ENCODE measurements around the gene RPS15.

Gene RPS15

GRCh38 chr19:1396768-1397679 lies 41.2 kb upstream of the RPS15 start:
- H3K36me3 ChIP-seq (replicated peaks): peaks cover 45% of the 10 kb centered on the region
- in situ Hi-C loops (cut with MboI; ENCODE audit: low sequenced_read_pairs): no loop called here
- peaks cover 3% of the 10 kb centered on the region; the same call in 1 of the 2 replicates for H3K4me1 ChIP-seq

GRCh38 chr19:1397838-1398237 lies 40.4 kb upstream of the RPS15 start:
- in situ Hi-C loops (cut with MboI; ENCODE audit: low sequenced_read_pairs): no loop called here
- peaks cover 3% of the 10 kb centered on the region; the same call in 1 of the 2 replicates for H3K4me1 ChIP-seq
- DNase-seq (ENCODE audit: low spot score in 2 of 2): no peak
- H3K4me3 ChIP-seq: no peak overlapping the region
- H3K36me3 ChIP-seq (replicated peaks): peaks cover 36% of the 10 kb centered on the region
- H3K27me3 ChIP-seq (ENCODE audit: low read depth): no peaks in the 10 kb centered on the region
- H3K9me3 ChIP-seq: no peaks in the 10 kb centered on the region

More at GRCh38 chr19:1396768-1397679, 41.2 kb upstream of the RPS15 start:
- DNase-seq (ENCODE audit: low spot score in 2 of 2): no peak
- Histone ChIP-seq H3K9me3 (no peaks in the 10 kb centered on the region), H3K4me3 (no peak overlapping the region), H3K27me3 (ENCODE audit: low read depth) (no peaks in the 10 kb centered on the region)

- DNase-seq (ENCODE audit: low spot score in 2 of 2): no peak
- H3K9me3 ChIP-seq: no peaks in the 10 kb centered on the region
- in situ Hi-C loops (cut with MboI; ENCODE audit: low sequenced_read_pairs): no loop called here
- H3K4me1 ChIP-seq: peaks cover 3% of the 10 kb centered on the region; the same call in 1 of the 2 replicates
- H3K27me3 ChIP-seq (ENCODE audit: low read depth): no peaks in the 10 kb centered on the region
- peaks cover 29% of the 10 kb centered on the region for H3K36me3 ChIP-seq (replicated peaks)
- H3K4me3 ChIP-seq: no peak overlapping the region
These were observed 39.1 kb upstream of the RPS15 start for GRCh38 chr19:1399079-1399478.

DNA sequence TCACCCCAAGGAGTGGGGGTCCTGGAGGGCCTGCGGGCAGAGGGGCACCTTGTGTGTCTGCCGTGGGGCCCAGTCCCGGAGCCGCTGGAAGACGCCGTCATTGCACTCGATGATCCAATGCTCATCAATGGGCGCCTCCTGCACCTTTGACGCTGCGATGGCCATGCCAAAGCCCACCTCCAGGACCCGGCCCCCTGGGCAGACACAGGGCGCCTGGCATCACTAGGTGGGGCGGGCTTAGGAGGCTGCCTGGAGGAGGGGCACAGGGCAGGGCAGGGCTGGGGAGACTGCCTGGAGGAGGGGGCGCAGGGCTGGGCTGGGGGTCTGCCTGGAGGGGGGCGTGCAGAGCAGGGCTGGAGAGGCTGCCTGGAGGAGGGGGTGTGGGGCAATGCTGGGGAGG lies 38.5 kb upstream of the RPS15 start:
- no peaks in the 10 kb centered on the region for H3K27me3 ChIP-seq (ENCODE audit: low read depth)
- peaks cover 3% of the 10 kb centered on the region; the same call in 1 of the 2 replicates for H3K4me1 ChIP-seq
- in situ Hi-C loops (cut with MboI; ENCODE audit: low sequenced_read_pairs): no loop called here
- DNase-seq (ENCODE audit: low spot score in 2 of 2): no peak
- no peaks in the 10 kb centered on the region for H3K9me3 ChIP-seq
- H3K4me3 ChIP-seq: no peak overlapping the region
- peaks cover 28% of the 10 kb centered on the region for H3K36me3 ChIP-seq (replicated peaks)

- Histone ChIP-seq H3K4me3 (peak overlapping the region; percentile 72), H3K27me3 (ENCODE audit: low read depth) (no peaks in the 10 kb centered on the region), H3K36me3 (replicated peaks) (peaks cover 21% of the 10 kb centered on the region), H3K4me1 (peaks cover 3% of the 10 kb centered on the region; the same call in 1 of the 2 replicates), H3K9me3 (no peaks in the 10 kb centered on the region)
- DNase-seq (ENCODE audit: low spot score in 2 of 2): peak in 1 of 2 experiments; percentile 48
- in situ Hi-C loops (cut with MboI; ENCODE audit: low sequenced_read_pairs): no loop called here
These were observed 37.7 kb upstream of the RPS15 start for GRCh38 chr19:1400281-1401137.

GRCh38 chr19:1401138-1401888 lies 36.9 kb upstream of the RPS15 start, which contains the start of gene GAMT:
Gene GAMT, minus strand, starts transcription at chr19:1401542. Its CDS starts 66 bp downstream, at chr19:1401476.
- DNase-seq (ENCODE audit: low spot score in 2 of 2): peak; percentile 27 to 77
- Histone ChIP-seq H3K36me3 (replicated peaks) (peaks cover 21% of the 10 kb centered on the region), H3K27me3 (ENCODE audit: low read depth) (no peaks in the 10 kb centered on the region), H3K4me1 (peaks cover 3% of the 10 kb centered on the region; the same call in 1 of the 2 replicates), H3K4me3 (peak within 1 kb of the TSS; percentile 72), H3K9me3 (no peaks in the 10 kb centered on the region)
- in situ Hi-C loops (cut with MboI; ENCODE audit: low sequenced_read_pairs): no loop called here

DNA sequence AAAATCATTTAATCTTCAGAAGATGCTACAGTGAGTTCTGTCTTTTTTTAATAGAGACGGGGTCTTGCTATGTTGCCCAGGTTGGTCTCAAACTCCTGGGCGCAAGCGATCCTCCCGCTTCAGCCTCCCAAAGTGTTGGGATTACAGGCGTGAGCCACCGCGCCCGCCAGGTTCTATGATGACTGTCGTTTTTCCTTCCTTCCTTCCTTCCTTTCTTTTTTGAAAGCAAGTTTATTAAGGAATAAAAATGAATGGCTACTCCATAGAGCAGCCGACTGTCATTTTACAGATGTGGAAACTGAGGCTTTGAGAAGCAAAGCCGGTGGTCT lies 36.3 kb upstream of the RPS15 start:
- peaks cover 21% of the 10 kb centered on the region for H3K36me3 ChIP-seq (replicated peaks)
- peaks cover 8% of the 10 kb centered on the region for H3K4me1 ChIP-seq
- H3K9me3 ChIP-seq: no peaks in the 10 kb centered on the region
- no peaks in the 10 kb centered on the region for H3K27me3 ChIP-seq (ENCODE audit: low read depth)
- H3K4me3 ChIP-seq: peak overlapping the region; percentile 72
- DNase-seq (ENCODE audit: low spot score in 2 of 2): no peak
- in situ Hi-C loops (cut with MboI; ENCODE audit: low sequenced_read_pairs): no loop called here

GRCh38 chr19:1402411-1403070 lies 35.7 kb upstream of the RPS15 start:
- no peak for DNase-seq (ENCODE audit: low spot score in 2 of 2)
- H3K4me1 ChIP-seq: peaks cover 9% of the 10 kb centered on the region
- H3K9me3 ChIP-seq: no peaks in the 10 kb centered on the region
- H3K36me3 ChIP-seq (replicated peaks): peaks cover 19% of the 10 kb centered on the region
- H3K4me3 ChIP-seq: no peak overlapping the region
- in situ Hi-C loops (cut with MboI; ENCODE audit: low sequenced_read_pairs): no loop called here
- H3K27me3 ChIP-seq (ENCODE audit: low read depth): no peaks in the 10 kb centered on the region

GRCh38 chr19:1406774-1407527 lies 31.2 kb upstream of the RPS15 start:
- in situ Hi-C loops (cut with MboI; ENCODE audit: low sequenced_read_pairs): no loop called here
- Histone ChIP-seq H3K36me3 (replicated peaks) (peaks cover 35% of the 10 kb centered on the region), H3K9me3 (no peaks in the 10 kb centered on the region), H3K27me3 (ENCODE audit: low read depth) (no peaks in the 10 kb centered on the region), H3K4me1 (peaks cover 15% of the 10 kb centered on the region), H3K4me3 (peak overlapping the region; percentile 51)
- DNase-seq (ENCODE audit: low spot score in 2 of 2): peak; percentile 93 to 98

DNA sequence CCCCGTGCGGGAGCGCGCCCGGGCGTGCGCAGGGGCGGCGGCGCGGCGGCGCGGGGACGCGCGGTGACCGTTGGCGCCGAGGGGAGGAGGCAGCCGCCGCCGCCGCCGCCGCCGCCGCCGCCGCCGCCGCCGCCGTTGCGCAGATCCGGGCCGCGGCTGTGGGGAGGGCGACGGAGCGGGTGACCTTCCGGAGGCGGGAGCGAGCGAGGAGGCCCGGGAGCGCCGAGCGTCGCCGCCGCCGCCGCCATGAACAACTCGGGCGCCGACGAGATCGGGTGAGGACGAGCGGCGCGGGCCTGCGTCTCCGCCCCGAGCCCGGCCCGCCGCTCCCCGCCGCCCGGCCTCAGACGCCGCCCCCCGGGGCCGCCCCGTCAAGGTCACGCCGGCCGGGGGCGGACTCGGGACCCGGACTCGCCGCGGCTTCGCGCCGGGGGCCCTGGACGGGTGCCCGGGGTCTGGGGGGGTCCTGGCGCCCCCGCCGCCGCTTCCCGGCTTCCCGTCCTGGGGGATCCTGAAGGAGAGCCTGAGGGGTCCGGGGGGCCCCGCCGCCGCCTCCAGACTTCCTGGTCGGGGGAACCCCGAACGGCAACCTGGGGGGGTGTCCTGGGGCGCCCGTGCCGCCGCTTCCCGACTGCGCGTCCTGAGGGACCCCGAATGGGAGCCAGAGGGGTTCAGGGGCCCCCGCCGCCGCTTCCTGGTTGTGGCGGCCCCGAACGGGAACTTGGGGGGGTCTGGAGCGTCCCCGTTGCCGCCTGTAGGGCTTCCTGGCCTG lies 30.5 kb upstream of the RPS15 start, which contains the start of gene DAZAP1:
Gene DAZAP1, plus strand, starts transcription at position 59 of the 772 bp plus-strand sequence. Its CDS starts 188 bp downstream, at position 247.
- in situ Hi-C loops (cut with MboI; ENCODE audit: low sequenced_read_pairs): no loop called here
- no peaks in the 10 kb centered on the region for H3K27me3 ChIP-seq (ENCODE audit: low read depth)
- H3K4me3 ChIP-seq: peak within 1 kb of the TSS; percentile 95
- DNase-seq (ENCODE audit: low spot score in 2 of 2): no peak
- peaks cover 43% of the 10 kb centered on the region for H3K36me3 ChIP-seq (replicated peaks)
- peaks cover 15% of the 10 kb centered on the region for H3K4me1 ChIP-seq
- H3K9me3 ChIP-seq: no peaks in the 10 kb centered on the region

- in situ Hi-C loops (cut with MboI; ENCODE audit: low sequenced_read_pairs): no loop called here
- Histone ChIP-seq H3K36me3 (replicated peaks) (peaks cover 51% of the 10 kb centered on the region), H3K4me1 (peaks cover 15% of the 10 kb centered on the region), H3K27me3 (ENCODE audit: low read depth) (no peaks in the 10 kb centered on the region), H3K9me3 (no peaks in the 10 kb centered on the region), H3K4me3 (peak overlapping the region; percentile 95)
- peak in 1 of 2 experiments; percentile 53 for DNase-seq (ENCODE audit: low spot score in 2 of 2)
These were observed 29.6 kb upstream of the RPS15 start for GRCh38 chr19:1408300-1409203.
